OCI-LY1 (cell line): ENCODE measurements around the gene NUDT14.

ENCODE experiments used
- EZH2 ChIP-seq: fragments of 200-600 bp; sonication (generic), shearing (Covaris generic); IDR thresholded peaks from 2 replicates; pipeline ENCODE4 v1.8.0; 2017; ENCODE audit warnings: borderline replicate concordance, mixed run types, mild to moderate bottlenecking, antibody characterized with exemption, low read length, moderate library complexity, mixed read lengths
- TF ChIP-seq, protein P1 (sequence below): fragments of 200-600 bp; sonication (generic), shearing (Covaris generic); IDR thresholded peaks from 2 replicates; pipeline ENCODE4 v1.5.1; 2017; ENCODE audit warnings: mild to moderate bottlenecking, antibody characterized with exemption, low read length, moderate library complexity, mixed read lengths

DNA sequence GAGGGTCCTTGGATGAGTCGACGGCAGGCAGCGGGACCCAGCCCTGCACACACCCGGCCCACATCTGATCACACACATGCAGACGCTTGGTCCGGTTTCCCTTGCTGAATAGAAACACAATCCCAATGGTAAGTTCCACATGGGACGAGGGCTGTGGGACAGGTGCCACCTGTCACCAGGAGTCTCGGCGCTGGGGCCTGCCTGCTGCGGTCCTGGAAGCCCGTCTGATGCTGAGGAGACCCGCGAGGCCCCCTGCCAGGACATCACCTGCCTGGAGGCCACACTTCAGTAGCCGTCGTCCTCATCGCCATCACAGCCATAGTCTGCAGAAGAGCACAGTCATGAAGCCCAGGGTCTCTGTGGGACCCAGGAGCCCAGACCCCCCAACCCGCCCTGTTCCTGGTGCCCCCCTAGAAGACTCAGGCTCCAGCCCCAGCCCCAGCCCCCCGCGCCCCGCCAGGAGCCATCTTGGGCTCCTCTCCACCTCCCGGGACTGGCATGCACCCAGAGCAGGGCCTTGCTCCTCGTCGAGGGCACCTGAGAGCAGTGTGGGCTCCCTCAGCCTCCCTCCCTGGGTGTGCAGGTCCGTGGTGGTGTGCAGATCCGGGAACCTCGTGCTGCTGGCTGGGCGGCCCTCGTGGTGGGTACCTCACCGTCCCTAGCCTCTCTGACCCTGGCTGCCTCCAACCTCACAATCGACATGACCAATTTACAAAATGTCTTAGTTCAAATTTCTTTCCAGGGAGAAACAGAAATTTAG, 29.3 kb upstream of the NUDT14 start:
- TF ChIP-seq, protein P1, sequence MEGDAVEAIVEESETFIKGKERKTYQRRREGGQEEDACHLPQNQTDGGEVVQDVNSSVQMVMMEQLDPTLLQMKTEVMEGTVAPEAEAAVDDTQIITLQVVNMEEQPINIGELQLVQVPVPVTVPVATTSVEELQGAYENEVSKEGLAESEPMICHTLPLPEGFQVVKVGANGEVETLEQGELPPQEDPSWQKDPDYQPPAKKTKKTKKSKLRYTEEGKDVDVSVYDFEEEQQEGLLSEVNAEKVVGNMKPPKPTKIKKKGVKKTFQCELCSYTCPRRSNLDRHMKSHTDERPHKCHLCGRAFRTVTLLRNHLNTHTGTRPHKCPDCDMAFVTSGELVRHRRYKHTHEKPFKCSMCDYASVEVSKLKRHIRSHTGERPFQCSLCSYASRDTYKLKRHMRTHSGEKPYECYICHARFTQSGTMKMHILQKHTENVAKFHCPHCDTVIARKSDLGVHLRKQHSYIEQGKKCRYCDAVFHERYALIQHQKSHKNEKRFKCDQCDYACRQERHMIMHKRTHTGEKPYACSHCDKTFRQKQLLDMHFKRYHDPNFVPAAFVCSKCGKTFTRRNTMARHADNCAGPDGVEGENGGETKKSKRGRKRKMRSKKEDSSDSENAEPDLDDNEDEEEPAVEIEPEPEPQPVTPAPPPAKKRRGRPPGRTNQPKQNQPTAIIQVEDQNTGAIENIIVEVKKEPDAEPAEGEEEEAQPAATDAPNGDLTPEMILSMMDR, result no peak
- no peak for TF ChIP-seq EZH2
